Central memory CD8-positive, alpha-beta T cell (primary cell): ENCODE data around the gene USHBP1.

ENCODE experiments used
- ATAC-seq: fragments of 150-1000 bp; cut with Tn5 transposase; replicated peaks from 2 replicates; pipeline ENCODE4 v1.10.0; 2022; ENCODE audit warnings: mild to moderate bottlenecking, moderate FRiP score, moderate number of reproducible peaks; ENCODE audit not compliant: poor library complexity, severe bottlenecking; ENCODE audit errors: extremely low read depth
- DNase-seq, 2 donors: peaks; one replicate each; pipeline ENCODE4 v3.0.0; 2021; ENCODE audit warnings: low spot score in 2 of 2
- H3K27ac Mint-ChIP-seq: one replicate; pipeline ENCODE4 v1.8.0; 2022; ENCODE audit warnings: low read depth, mild to moderate bottlenecking, moderate library complexity, mixed read lengths
- H3K27me3 Mint-ChIP-seq: one replicate; pipeline ENCODE4 v1.8.0; 2022; ENCODE audit warnings: mixed read lengths
- H3K36me3 Mint-ChIP-seq: one replicate; pipeline ENCODE4 v1.8.0; 2022; ENCODE audit warnings: mild to moderate bottlenecking, moderate library complexity, mixed read lengths; ENCODE audit not compliant: insufficient read depth
- H3K4me1 Mint-ChIP-seq: one replicate; pipeline ENCODE4 v1.8.0; 2022; ENCODE audit warnings: mixed read lengths
- H3K4me3 Mint-ChIP-seq: one replicate; pipeline ENCODE4 v1.8.0; 2022; ENCODE audit warnings: mild to moderate bottlenecking, moderate library complexity, mixed read lengths
- H3K9me3 Mint-ChIP-seq: one replicate; pipeline ENCODE4 v1.8.0; 2022; ENCODE audit warnings: mixed read lengths

Gene USHBP1

GRCh38 chr19:17264641-17264979 is at the start of gene USHBP1:
Gene USHBP1 (minus strand): TSS chr19:17264745. CDS start chr19:17264299, 446 bp downstream.
- H3K9me3 Mint-ChIP-seq = no peaks in the 10 kb centered on the region
- no peak within 1 kb of the TSS for H3K4me3 Mint-ChIP-seq
- no peak within 1 kb of the TSS for H3K27ac Mint-ChIP-seq
- H3K27me3 Mint-ChIP-seq = no peaks in the 10 kb centered on the region
- H3K4me1 Mint-ChIP-seq = peaks cover 20% of the 10 kb centered on the region
- ATAC-seq = no peak
- peaks cover 16% of the 10 kb centered on the region for H3K36me3 Mint-ChIP-seq
- DNase-seq = no peak

GRCh38 chr19:17314007-17314593 is 49.6 kb upstream of the USHBP1 start:
- H3K36me3 Mint-ChIP-seq = peaks cover 34% of the 10 kb centered on the region
- peaks cover 37% of the 10 kb centered on the region for H3K4me1 Mint-ChIP-seq
- no peak overlapping the region for H3K4me3 Mint-ChIP-seq
- H3K27ac Mint-ChIP-seq = no peak overlapping the region
- H3K9me3 Mint-ChIP-seq = no peaks in the 10 kb centered on the region
- no peak for DNase-seq
- ATAC-seq = no peak
- no peaks in the 10 kb centered on the region for H3K27me3 Mint-ChIP-seq

- Mint-ChIP-seq H3K27me3 (no peaks in the 10 kb centered on the region), H3K36me3 (peaks cover 30% of the 10 kb centered on the region), H3K4me1 (peaks cover 47% of the 10 kb centered on the region), H3K4me3 (peak overlapping the region; percentile 51), H3K9me3 (no peaks in the 10 kb centered on the region), H3K27ac (no peak overlapping the region)
- DNase-seq = no peak
- ATAC-seq = no peak
These were observed 47.9 kb upstream of the USHBP1 start for GRCh38 chr19:17312189-17313113.

GRCh38 chr19:17311455-17312188 is 47.1 kb upstream of the USHBP1 start:
- DNase-seq (no peak), ATAC-seq (no peak)
- Mint-ChIP-seq H3K36me3 (peaks cover 26% of the 10 kb centered on the region), H3K4me3 (peak overlapping the region; percentile 51), H3K27ac (no peak overlapping the region), H3K9me3 (no peaks in the 10 kb centered on the region), H3K4me1 (peaks cover 47% of the 10 kb centered on the region), H3K27me3 (no peaks in the 10 kb centered on the region)

- Mint-ChIP-seq H3K36me3 (peaks cover 22% of the 10 kb centered on the region), H3K4me3 (peak overlapping the region; percentile 91), H3K9me3 (no peaks in the 10 kb centered on the region), H3K27me3 (no peaks in the 10 kb centered on the region), H3K4me1 (peaks cover 43% of the 10 kb centered on the region), H3K27ac (peak overlapping the region; percentile 91)
- DNase-seq (no peak), ATAC-seq (no peak)
These were observed 45.5 kb upstream of the USHBP1 start for GRCh38 chr19:17309965-17310461.

- Mint-ChIP-seq H3K36me3 (peaks cover 21% of the 10 kb centered on the region), H3K4me3 (peak within 1 kb of the TSS; percentile 91)
- DNase-seq = peak; percentile 93 to 98
These were observed 44.8 kb upstream of the USHBP1 start, which contains the start of gene DDA1 for GRCh38 chr19:17309198-17309964. Gene DDA1 (plus strand): TSS chr19:17309563. CDS start chr19:17309655, 92 bp downstream.

GRCh38 chr19:17307876-17308377 is 43.4 kb upstream of the USHBP1 start:
- no peaks in the 10 kb centered on the region for H3K27me3 Mint-ChIP-seq
- H3K4me1 Mint-ChIP-seq = peaks cover 55% of the 10 kb centered on the region
- peak overlapping the region; percentile 82 for H3K4me3 Mint-ChIP-seq
- H3K9me3 Mint-ChIP-seq = no peaks in the 10 kb centered on the region
- H3K36me3 Mint-ChIP-seq = peaks cover 13% of the 10 kb centered on the region
- no peak overlapping the region for H3K27ac Mint-ChIP-seq
- no peak for DNase-seq
- no peak for ATAC-seq

More at GRCh38 chr19:17309198-17309964, 44.8 kb upstream of the USHBP1 start, which contains the start of gene DDA1:
- Mint-ChIP-seq H3K27ac (peak within 1 kb of the TSS; percentile 91), H3K9me3 (no peaks in the 10 kb centered on the region), H3K27me3 (no peaks in the 10 kb centered on the region), H3K4me1 (peaks cover 49% of the 10 kb centered on the region)
- ATAC-seq = peak; percentile 90

- no peak overlapping the region for H3K27ac Mint-ChIP-seq
- ATAC-seq = no peak
- no peaks in the 10 kb centered on the region for H3K27me3 Mint-ChIP-seq
- peaks cover 43% of the 10 kb centered on the region for H3K4me1 Mint-ChIP-seq
- peaks cover 13% of the 10 kb centered on the region for H3K36me3 Mint-ChIP-seq
- H3K4me3 Mint-ChIP-seq = peak overlapping the region; percentile 82
- no peak for DNase-seq
- H3K9me3 Mint-ChIP-seq = no peaks in the 10 kb centered on the region
These were observed 41.8 kb upstream of the USHBP1 start for GRCh38 chr19:17306285-17306714.

- Mint-ChIP-seq H3K27ac (peak within 1 kb of the TSS; percentile 29), H3K4me3 (peak within 1 kb of the TSS; percentile 82), H3K4me1 (peaks cover 39% of the 10 kb centered on the region), H3K27me3 (no peaks in the 10 kb centered on the region), H3K9me3 (no peaks in the 10 kb centered on the region), H3K36me3 (peaks cover 9% of the 10 kb centered on the region)
- ATAC-seq = peak; percentile 59
- DNase-seq = peak; percentile 83 to 92
These were observed 41.2 kb upstream of the USHBP1 start, which contains the start of gene MRPL34 for GRCh38 chr19:17305517-17306284. Gene MRPL34 (plus strand): TSS chr19:17305872. CDS start chr19:17305893, 21 bp downstream.

GRCh38 chr19:17305216-17305516 is 40.6 kb upstream of the USHBP1 start:
- no peak for DNase-seq
- peaks cover 9% of the 10 kb centered on the region for H3K36me3 Mint-ChIP-seq
- peaks cover 34% of the 10 kb centered on the region for H3K4me1 Mint-ChIP-seq

More at GRCh38 chr19:17305216-17305516, 40.6 kb upstream of the USHBP1 start:
- Mint-ChIP-seq H3K27ac (peak overlapping the region; percentile 29), H3K27me3 (no peaks in the 10 kb centered on the region), H3K9me3 (no peaks in the 10 kb centered on the region), H3K4me3 (peak overlapping the region; percentile 82)
- no peak for ATAC-seq
